Dermis microvascular lymphatic vessel endothelial cell (primary cell): ENCODE results near the gene GDPD3. TPM values are rescaled to one million over a fixed set of nuclear protein-coding genes. Genes with fewer than 3 reads are reported as not detected.
A peak's percentile ranks its signal among the peaks of the same experiment; 100 is the strongest.
"Not testable (repeated sequence)": the region's sequence is repeated elsewhere in the genome, so short reads cannot be mapped to it uniquely, and the experiment has no call there.

Experiments used
- DNase-seq, 2 donors: peaks; one replicate each; pipeline versions ENCODE4 v3.0.0 to v3.0.0-alpha.2; 2010; ENCODE audit warnings: low read depth in 2 of 2
- total RNA-seq: library from RNA; depleted of rRNA; stranded (reverse); fragments of >200 nt; gene quantifications from 2 replicates; pipeline ENCODE4 v1.2.1, GENCODE V29; 2014

GDPD3 gene
- total RNA-seq, 1 donor from 2014 or later, result 0.51 TPM

DNA sequence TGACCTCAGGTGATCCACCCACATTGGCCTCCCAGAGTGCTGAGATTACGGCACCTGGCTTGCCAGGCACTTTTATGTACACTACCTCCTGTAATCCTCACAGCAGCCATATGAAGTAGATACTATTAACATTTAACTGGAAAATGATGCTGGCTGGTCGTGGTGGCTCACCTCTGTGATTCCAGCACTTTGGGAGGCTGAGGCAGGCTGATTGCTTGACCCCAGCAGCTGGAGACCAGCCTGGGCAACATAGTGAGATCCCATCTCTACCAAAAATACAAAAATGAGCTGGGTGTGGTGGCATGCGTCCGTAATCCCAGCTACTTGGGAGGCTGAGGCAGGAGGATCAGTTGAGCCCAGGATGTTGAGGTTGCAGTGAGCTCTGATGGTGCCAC is 11.6 kb upstream of the GDPD3 start:
- no peak for DNase-seq

DNA sequence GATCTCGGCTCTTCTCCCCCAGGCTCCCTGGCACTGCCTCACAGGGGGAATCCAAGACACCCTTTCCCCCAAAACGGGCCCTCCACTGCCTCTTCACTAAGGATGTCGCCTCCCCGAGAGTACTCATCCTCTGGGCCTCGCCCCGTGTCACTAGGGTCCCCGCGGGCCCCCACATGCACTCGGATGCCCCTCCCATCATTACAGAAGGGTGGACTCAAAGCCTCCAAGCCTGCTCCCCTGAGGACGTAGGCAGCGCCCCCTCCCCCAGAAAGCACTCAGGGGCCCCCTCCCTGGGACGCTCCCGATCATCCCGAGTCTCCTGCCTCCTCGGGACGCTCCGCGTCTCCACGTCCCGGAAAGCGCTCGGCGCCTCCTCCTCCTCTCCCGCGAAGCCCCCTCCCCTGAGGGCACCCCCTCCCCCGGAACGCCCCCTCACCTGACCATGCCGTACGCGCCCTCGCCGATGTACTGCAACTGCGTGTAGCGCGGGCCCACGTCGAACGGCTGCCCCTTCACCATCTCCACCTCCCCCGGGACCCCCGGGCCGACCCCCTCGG is 9.3 kb upstream of the GDPD3 start:
- DNase-seq, result peak in 1 of 2 donors; percentile 39

DNA sequence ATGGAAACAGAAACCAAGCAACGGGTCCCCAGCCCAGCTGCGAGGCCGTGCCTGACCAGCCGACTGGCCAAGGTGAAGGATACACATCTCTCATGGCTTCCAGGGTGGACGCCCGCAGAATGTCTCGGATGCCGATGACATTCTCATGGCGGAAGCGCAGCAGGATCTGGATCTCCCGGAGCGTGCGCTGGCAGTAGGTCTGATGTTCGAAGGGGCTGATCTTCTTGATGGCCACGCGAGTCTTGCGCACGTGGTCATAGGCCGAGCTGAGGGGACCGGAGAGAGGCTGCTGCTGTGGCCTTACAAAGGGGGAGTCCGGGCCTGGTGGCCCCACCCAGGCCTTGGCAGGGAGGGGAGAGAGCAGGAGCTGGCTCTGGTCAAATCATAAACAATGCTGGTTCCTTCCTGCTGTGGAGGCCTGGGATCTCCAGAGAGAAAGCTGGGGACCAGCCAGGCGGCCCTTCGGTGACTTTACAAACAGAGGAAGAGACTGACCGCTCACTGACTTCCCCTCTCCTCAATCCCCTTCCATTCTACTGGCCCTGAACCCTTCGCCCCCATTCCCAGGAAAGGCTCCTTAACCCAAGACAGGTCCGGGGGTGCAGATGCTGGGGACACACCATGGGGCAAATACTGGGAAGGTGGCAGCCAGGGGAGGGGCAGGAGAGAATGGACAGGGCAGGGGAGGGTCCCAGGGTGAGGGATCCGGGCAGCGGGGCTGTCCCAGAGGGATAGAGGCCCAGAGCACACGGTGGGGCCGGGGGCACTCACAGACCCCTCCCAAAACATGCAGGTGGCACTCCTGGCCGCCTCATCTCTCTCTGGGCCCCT is 8.6 kb upstream of the GDPD3 start:
- DNase-seq, result peak; percentile 67 to 85

DNA sequence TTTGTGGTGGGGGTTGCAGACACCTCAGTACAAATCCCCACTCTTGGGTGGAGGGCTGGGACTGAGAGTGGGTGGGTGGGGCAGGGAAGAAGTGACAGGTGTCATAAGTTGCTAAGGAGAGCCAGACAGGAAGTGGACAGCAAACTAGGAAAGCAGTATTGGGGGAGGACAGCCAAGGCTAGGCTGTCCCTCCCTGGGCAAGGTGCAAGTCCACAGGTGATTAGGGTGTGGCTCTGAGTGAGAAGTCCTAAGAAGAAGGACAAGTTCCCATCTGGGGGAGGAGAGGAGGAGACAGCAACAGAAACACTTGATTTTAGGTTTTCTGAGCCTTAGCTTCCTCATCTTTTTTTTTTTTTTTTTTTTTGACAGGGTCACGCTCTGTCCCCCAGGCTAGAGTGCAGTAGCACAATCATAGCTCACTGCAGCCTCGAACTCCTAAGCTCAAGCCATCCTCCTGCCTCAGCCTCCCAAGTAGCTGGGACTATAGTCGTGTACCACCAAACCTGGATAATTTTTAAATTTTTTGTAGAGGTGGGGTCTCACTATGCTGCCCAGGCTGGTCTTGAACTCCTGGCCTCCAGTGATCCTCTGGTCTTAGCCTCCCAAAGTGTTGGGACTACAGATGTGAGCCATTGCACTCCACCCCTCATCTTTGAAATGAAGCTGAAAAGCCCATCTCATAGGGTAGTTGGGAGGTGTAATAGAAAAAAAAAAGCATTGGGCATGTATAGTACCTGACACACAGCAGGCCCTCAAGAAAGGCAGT is 7.2 kb upstream of the GDPD3 start:
- no peak for DNase-seq

DNA sequence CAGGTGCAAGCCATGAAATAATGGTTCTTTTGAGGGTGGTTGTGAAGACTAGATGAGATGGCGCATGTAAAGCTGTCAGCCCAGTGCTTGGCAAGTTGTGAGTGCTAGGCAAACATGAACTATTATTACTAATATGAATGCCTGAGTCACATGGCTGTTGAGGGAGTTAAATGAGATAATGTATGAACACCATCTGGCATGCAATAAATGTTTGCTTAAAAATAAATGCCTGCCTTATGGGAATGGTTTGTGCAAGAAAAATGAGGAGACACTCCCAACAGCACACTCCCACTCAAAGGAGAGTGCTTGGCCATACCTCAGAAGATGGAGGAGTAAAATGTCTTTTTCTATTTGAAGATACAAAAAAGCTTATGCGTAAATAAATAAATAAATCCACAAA is 6.1 kb upstream of the GDPD3 start:
- DNase-seq, result no peak

DNA sequence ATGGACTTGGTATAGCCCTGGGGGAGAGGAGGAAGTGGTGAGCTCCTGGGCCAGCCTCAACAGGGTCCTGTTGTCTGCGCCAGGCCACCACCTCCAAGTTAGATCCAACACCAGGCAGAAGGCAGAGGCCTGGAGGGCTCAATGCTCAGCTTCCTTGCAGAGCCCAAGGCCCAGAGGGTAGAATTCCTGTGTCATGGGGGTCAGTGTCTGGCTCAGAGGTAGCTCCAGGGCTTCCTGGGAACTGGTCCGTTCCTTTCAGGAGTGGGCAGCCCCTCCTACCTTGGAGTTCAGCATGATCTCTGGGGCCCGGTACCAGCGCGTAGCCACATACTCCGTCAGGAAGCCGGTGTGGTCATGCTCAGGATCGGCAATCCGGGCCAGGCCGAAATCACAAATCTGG is 4.4 kb upstream of the GDPD3 start:
- no peak for DNase-seq

DNA sequence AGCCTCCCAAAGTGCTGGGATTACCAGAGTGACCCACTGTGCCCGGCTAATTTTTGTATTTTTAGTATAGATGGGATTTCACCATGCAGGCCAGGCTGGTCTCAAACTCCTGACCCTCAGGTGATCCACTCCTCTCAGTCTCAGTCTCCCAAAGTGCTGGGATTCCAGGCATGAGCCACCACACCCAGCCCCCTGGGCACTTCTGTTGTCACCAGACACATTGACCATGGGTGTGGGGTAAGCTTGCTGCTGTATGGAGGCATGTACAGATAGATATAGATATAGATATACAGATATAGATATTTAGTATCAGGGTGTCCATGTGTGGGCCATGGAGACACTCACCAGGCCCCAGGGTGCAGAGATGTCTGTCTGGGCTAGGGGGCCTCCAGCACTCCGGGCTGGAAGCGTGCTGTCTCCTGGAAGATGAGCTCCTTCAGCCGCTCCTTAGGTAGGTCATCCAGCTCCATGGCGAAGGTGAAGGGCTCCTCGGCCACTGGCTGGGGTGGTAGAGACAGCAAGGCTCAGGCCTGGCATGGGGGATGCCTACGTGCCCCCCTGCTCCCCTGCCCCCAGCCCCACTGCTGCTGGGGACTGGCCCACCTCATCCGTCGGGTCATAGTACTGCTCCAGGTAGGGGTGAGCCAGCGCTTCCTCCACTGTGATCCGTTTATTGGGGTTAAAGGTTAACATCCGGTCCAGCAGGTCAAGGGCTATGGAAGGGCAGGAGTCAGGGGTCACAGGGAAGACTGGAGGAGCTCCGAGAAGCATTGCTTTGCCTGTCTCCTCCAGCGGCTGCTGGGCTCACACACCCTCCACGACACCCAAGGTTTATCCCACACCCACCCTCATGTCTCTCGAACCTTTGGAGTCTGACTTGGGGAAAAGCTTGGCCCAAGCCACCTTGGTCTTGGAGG is 3.2 kb upstream of the GDPD3 start:
- DNase-seq, result no peak

DNA sequence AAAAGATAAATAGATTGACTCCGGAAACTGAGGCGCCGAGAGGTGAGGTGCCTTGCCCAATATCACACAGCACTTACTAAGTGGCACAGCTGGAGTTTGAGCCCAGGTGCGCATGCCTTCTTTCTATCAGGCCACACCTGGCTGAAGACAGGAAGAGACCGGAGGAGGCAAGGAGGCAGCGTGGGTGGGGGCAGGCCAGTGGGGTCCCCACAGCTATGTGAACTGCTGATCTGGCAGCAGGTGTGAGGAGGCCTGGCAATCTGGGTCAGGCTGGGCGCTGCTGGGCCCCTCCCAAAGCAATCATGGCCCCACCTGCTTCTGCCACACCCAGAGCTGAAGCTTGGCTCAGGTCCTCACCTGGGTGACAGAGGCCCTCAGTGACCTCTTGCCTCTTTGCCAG is 1.9 kb upstream of the GDPD3 start:
- no peak for DNase-seq

DNA sequence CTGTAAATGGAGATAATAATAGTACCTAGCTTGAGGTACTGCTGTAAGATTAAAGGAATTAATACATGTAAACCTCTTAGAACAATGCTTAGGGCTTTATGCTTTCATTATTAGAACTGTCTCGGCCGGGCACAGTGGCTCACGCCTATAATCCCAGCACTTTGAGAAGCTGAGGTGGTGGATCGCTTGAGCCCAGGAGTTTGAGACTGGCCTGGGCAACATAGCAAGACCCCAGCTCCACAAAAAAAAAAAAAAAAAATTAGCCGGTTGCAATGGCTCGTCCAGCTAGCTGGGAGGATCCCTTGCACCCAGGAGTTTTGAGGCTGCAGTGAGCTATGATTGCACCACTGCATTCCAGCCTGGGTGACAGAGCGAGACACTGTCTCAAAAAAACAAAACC is 1.5 kb upstream of the GDPD3 start:
- DNase-seq, result not testable (repeated sequence)

DNA sequence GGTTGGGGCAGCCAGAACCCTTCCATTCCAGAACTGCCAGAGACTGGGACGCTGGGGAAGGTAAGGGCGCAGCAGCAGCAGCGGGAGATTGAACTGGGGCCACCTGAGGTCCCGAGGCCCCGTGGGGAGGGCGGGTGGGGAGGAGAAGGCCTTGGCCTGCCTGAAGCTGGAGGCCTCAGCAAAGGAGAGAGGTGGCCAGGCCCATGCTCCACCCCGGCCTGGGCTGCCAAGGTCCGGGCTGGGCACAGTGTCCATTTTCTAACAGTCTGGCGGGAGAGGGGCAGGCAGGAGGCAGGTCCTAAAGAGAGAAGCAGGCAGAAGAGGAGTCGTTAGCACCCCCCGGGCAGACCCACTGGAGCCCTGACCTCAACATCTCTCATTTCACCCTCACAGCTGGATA is 1.1 kb upstream of the GDPD3 start:
- no peak for DNase-seq

DNA sequence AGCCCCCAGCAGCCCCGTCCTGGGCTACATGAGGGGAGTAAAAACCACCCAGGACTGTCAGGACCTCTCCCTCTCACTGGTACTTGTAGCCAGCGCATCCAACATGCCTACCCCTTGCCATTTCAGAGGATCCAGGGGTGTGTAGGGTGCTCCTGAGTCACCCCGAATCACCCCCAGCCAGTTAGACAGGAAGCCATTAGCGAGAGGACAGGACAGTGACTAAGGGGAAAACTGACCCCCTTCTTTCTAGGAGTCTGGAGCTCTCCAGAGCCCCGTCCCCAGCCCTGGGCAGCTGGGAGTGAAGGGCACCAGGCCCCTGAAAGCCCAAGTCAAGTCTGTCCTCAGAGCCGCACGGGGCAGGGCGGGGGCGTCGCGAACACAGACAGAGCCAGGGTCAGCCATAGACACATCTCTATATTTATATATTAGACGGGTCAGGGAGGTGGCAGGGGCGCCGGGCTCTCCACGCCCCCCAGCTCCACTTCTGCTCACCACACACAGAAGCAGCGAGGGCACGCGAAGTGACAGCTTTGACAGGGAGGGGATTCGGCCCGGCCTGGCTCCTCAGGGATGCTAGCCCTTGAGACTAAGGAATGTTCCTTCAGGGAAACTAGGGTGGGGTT is 485 bp upstream of the GDPD3 start:
- no peak for DNase-seq

DNA sequence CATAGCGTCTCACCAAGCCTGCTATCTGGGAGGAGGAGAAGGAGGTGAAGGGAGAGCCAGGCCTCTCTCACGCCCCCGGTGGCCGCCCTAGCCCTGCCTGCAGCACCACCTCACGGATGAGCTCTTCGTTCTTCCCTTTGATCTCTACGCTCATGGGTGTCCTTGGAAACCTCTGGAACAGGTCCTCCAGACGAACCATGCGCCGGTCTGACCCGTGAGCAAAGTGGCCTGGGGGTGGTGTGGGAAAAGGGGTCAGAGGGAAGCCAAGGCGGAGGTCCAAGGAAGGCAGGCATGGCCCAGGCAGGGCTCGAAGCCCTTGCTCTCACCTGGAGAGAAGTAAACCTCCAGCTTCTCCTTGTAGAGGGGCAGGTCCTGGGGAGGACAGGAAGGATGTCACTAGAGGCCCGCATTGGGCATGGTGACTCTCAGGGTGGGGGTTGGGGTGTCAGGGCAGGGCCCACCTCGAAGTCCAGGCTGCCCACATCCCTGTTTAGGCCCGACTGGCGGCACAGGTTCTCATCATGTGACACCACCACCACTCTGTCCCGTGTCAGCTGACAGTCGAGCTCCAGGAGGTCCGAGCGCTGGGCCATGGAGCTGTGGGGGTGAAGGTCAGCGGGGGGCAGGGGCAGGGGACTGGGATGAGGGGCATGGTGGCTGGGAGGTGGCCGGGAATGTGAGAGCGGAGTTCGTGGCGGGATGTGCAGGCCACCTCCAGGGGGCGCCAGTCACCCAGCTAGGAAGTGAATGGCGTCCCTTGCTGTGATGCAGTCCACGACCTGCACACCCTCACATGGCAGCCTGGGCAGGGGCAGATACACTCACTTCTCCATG is 923 bp downstream of the GDPD3 start:
- peak; percentile 30 to 73 for DNase-seq

DNA sequence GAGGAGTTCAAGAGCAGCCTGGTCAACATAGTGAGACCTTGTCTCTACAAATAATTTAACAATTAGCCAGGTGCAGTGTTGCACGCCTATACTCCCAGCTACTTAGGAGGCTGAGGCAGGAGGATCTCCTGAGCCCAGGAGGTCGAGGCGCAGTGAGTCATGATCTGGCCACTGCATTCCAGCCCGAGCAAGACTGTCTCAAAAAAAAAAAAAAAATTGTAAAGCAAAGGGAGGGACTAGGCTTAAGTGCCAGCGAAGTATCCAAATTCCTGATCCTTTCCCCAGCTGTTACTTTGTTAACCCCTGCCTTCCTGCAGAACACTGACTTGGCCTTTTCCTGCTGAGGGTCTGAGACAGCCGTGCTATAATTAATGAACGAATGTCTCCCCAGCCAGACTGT is 2.7 kb downstream of the GDPD3 start:
- no peak for DNase-seq

DNA sequence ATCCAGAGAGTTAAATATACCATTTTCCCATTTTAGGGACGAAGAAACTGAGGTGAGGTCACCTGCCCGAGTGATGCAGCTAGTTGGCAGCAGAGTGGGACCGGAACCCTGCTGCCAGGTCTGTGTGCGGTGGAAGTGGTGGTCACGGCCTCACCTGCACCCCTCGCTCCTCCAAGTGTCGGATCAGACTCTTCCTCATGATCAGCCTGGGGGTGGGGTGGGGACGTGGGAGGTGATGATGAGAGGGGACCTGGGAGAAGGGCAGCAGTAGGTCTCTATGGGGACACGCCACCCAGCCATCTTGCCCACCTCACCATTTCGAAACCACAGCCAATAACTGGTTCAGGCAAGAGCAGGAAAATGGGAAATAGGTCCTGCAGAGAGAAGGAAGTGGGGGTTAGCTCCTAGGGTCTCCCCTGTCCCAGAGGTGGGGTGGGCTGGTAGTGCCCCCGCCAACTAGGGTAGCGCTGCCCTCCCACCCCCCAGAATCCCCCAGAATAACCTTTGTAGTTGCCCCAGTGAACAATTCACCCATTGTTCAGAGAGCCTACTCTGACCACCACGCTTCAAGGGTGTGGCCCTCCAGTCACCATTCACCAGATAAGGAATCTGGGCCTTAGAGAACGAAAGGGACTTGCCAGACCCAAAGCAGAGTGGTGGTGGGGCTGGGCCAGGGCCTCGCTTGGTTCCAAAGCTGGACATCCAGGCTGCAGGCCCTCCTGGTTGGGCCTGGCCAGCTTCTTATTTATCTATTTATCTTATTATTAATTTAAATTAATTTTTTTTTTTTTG is 5.1 kb downstream of the GDPD3 start:
- DNase-seq, result no peak

DNA sequence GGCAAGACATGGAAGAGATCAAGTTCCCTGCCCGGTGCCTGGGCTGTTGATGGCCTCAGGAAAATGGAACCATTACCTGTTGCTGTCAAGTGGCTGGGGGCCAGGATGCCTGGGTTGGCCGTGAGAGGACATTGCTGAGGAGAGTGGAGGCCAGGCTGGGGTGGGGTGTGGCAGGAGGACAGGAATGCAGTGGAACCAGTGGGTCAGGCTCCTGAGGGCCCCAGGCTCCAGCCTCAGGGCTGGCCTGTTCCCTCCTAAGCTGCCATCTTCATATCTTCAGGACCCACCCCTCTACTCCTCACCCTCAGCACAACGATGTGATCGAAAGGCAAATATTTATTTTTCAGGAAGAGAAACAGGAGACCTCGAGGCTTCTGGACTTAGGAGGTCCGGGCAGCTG is 8.8 kb downstream of the GDPD3 start:
- DNase-seq, result no peak

DNA sequence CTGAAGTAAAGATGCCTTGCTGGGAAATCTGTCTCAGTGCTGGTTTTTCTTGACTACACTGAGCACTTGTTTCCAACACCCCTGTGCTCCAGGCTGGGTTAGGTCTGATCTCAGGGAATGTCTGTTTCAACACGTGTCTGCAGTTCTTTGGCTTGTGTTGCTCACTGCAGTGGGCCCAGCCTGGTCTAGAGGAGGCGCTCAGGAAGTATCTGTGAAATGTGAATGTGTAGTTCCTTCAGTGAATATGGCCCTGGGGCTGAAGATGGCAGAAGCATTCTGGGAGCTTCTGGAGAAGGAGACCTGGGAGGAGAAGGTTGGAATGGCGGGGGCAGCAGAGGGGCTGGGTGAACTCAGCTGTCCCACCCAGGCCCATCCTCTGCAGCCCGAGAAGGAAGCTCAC is 9.2 kb downstream of the GDPD3 start:
- no peak for DNase-seq

DNA sequence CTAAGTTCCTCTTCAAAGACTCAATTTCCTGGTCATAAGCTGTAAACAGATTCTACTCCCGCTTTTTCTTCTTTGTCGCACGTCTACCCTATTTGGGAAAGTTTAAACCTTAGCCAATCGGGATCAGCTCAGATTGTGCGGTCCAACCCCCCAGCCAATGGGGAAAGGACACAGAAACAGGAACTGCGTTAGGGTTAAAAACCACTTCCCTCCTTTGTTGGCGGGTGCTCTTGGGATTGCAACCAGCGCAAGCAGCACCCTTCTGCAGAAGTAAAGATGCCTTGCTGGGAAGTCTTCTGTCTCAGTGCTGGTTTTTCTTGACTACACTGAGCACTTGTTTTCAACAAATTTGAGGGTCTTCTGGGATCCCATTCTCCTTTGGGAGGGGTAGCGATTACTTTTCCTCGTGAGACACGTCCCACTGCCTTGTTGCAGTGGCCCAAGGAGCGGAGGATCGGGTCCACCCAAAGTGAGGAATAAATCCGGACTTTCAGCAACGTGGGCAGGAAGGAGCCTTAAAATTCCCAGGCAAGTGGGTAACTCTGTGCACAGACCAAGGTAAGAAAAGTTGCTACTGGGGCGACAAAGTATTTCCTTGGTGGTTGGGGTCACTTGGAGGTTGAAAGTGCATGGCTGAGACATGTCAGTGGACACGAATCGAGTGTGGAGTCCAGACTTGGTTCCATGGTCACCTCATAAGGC is 16.3 kb downstream of the GDPD3 start:
- no peak for DNase-seq

DNA sequence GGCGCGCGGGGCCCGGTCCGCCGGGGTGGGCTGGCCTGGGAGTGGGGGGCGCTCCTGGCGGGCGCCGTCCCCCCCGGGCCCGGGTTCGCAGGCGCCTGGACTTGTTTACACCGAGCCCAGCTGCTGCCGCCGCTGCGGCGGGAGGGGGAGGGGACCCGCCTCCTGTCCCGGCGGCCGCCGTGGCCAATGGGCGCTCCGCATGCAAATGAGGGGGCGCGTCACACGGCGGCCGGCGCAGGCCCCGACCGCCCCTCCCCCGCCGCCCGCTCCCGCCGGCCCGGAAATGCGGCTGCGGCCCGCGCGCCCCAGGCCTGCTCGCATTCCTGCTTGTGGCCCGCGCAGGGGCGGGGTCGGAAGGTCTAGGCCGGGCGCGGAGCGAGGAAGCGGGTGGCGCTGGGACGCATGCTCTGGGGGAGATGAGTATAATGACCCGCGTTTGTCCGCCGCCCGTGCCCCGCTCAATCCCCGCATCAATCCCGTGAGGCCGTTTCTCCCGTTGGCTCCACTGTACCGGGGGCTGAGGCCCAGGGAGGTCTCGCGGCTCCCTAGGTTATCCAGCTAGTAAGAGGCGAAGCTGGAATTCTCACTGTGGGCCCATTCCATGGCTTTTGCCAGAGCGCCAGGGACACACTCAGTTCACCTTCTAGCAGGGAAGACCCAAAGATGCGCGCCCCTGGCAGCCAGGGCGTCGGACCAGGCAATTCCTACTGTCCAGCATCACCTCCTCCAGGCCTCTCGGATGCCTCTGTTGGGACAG is 17.1 kb downstream of the GDPD3 start, which contains the start of gene YPEL3:
Gene YPEL3, minus strand, starts transcription at position 109 of the 757 bp plus-strand sequence. CDS start 731 bp downstream, outside the sequence.
- peak; percentile 75 to 92 for DNase-seq
